Inflammatory macrophage (primary cell): ENCODE results near the gene SPEG.

Experiments used
- DNase-seq, 2 donors: peaks; one replicate each; pipeline ENCODE4 v3.0.0-alpha.2; 2020 to 2022

SPEG gene

GRCh38 chr2:219498280-219499057 is 63.8 kb downstream of the SPEG start, which contains the start of gene GMPPA:
Gene GMPPA (plus strand): TSS chr2:219498891. CDS start chr2:219499976, 1,085 bp downstream.
- peak; percentile 98 to 99 for DNase-seq

GRCh38 chr2:219499058-219499307 is 64.3 kb downstream of the SPEG start:
- DNase-seq = no peak

- no peak for DNase-seq
Observed at GRCh38 chr2:219499555-219499954, 64.9 kb downstream of the SPEG start.

GRCh38 chr2:219500135-219500534 is 65.5 kb downstream of the SPEG start:
- DNase-seq = no peak

- DNase-seq = no peak
Observed at GRCh38 chr2:219501849-219502248, 67.2 kb downstream of the SPEG start.

- no peak for DNase-seq
Observed at GRCh38 chr2:219502618-219503017, 68.0 kb downstream of the SPEG start.

GRCh38 chr2:219505585-219505984 is 70.9 kb downstream of the SPEG start:
- DNase-seq = no peak

GRCh38 chr2:219506153-219506801 is 71.6 kb downstream of the SPEG start:
- no peak for DNase-seq

- DNase-seq = no peak
Observed at GRCh38 chr2:219506802-219507526, 72.3 kb downstream of the SPEG start.

GRCh38 chr2:219507581-219508443 is 73.2 kb downstream of the SPEG start:
- DNase-seq = no peak

GRCh38 chr2:219508444-219508734 is 73.7 kb downstream of the SPEG start:
- DNase-seq = no peak

- peak in 1 of 2 donors; percentile 23 for DNase-seq
Observed at GRCh38 chr2:219508971-219509779, 74.5 kb downstream of the SPEG start.

GRCh38 chr2:219509780-219510511 is 75.3 kb downstream of the SPEG start:
- peak; percentile 19 to 50 for DNase-seq

- DNase-seq = no peak
Observed at GRCh38 chr2:219510512-219511135, 76.0 kb downstream of the SPEG start.

GRCh38 chr2:219511547-219512325 is 77.1 kb downstream of the SPEG start:
- DNase-seq = no peak

GRCh38 chr2:219512524-219513216 is 78.0 kb downstream of the SPEG start:
- no peak for DNase-seq

GRCh38 chr2:219513787-219514186 is 79.1 kb downstream of the SPEG start:
- no peak for DNase-seq

GRCh38 chr2:219514196-219514761 is 79.6 kb downstream of the SPEG start, which contains the start of gene ASIC4:
Gene ASIC4 (plus strand): TSS chr2:219514482. CDS start chr2:219514725, 243 bp downstream.
- DNase-seq = no peak

GRCh38 chr2:219514836-219515235 is 80.2 kb downstream of the SPEG start:
- no peak for DNase-seq
